PC-3 (cell line): Measurements from ENCODE around the gene TEX26. TPM values are rescaled to one million over a fixed set of nuclear protein-coding genes. Genes with fewer than 3 reads are reported as not detected.

Experiments
- ATAC-seq: fragments of 200-7000 bp; cut with Tn5 transposase; 2 replicates; pipeline ENCODE4 v1.9.1; 2020; ENCODE audit warnings: mild to moderate bottlenecking, moderate library complexity
- BruUV-seq: library from RNA; stranded (reverse); fragments of 400-500 nt; replicated peaks from 2 replicates; lab custom pipeline; 2021; lab: Mats Ljungman, UMichigan
- CTCF ChIA-PET: fragments of 300-600 bp; sonication (Branson Sonifier 250); formaldehyde crosslinking; loops from one replicate; lab custom pipeline; 2022; ENCODE audit warnings: antibody characterized with exemption; lab: Charles Lee
- POLR2A ChIA-PET: fragments of 300-600 bp; sonication (Branson Sonifier 250); formaldehyde crosslinking; loops from one replicate; lab custom pipeline; 2022; ENCODE audit warnings: antibody characterized with exemption; ENCODE audit not compliant: unreplicated experiment; lab: Charles Lee
- DNase-seq: peaks from one replicate; pipeline ENCODE4 v3.0.0-alpha.2; 2015
- H2AFZ ChIP-seq: fragments of 300-600 bp; sonication (generic); 2 replicates; pipeline ENCODE4 v1.6.0; 2016; ENCODE audit warnings: antibody characterized with exemption, low read length
- H3F3A ChIP-seq: fragments of 300-600 bp; sonication (generic); one replicate; pipeline ENCODE4 v1.6.0; 2017; ENCODE audit warnings: antibody characterized with exemption, low read length, control low read depth, mild to moderate bottlenecking; ENCODE audit not compliant: unreplicated experiment
- H3K27ac ChIP-seq: fragments of 300-600 bp; sonication (generic); 2 replicates; pipeline ENCODE4 v1.5.1; 2016; ENCODE audit warnings: mild to moderate bottlenecking, low read length
- H3K27me3 ChIP-seq: fragments of 300-600 bp; sonication (generic); 2 replicates; pipeline ENCODE4 v1.6.1; 2016; ENCODE audit warnings: low read length, mixed read lengths
- H3K36me3 ChIP-seq: fragments of 300-600 bp; sonication (generic); 2 replicates; pipeline ENCODE4 v1.6.1; 2016; ENCODE audit warnings: low read depth, mixed run types, low read length, mixed read lengths
- H3K4me1 ChIP-seq: fragments of 300-600 bp; sonication (generic); 2 replicates; pipeline ENCODE4 v1.5.1; 2016; ENCODE audit warnings: low read length; ENCODE audit not compliant: insufficient read depth
- H3K4me2 ChIP-seq: fragments of 300-600 bp; sonication (generic); 2 replicates; pipeline ENCODE4 v1.6.0; 2016; ENCODE audit warnings: low read length
- H3K4me3 ChIP-seq: fragments of 300-600 bp; sonication (generic); 2 replicates; pipeline ENCODE4 v1.5.1; 2016; ENCODE audit warnings: mild to moderate bottlenecking, low read length, mixed read lengths
- H3K79me2 ChIP-seq: fragments of 300-600 bp; sonication (generic); 2 replicates; pipeline ENCODE4 v1.6.1; 2017; ENCODE audit warnings: low read length, mixed read lengths
- H3K9ac ChIP-seq: fragments of 300-600 bp; sonication (generic); 2 replicates; pipeline ENCODE4 v1.6.0; 2016; ENCODE audit warnings: mild to moderate bottlenecking, low read length
- H3K9me2 ChIP-seq: fragments of 300-600 bp; sonication (generic); replicated peaks from 2 replicates; pipeline ENCODE4 v1.6.1; 2016; ENCODE audit warnings: mixed run types, low read length, mixed read lengths
- H3K9me3 ChIP-seq: fragments of 300-600 bp; sonication (generic); 2 replicates; pipeline ENCODE4 v1.6.1; 2016; ENCODE audit warnings: low read length, mixed read lengths
- H4K20me1 ChIP-seq: fragments of 300-600 bp; sonication (generic); 2 replicates; pipeline ENCODE4 v1.6.1; 2016; ENCODE audit warnings: low read length, mixed read lengths
- EZH2 ChIP-seq: fragments of 300-600 bp; sonication (generic); IDR thresholded peaks from one replicate; pipeline ENCODE4 v1.6.1; 2017; ENCODE audit warnings: antibody characterized with exemption, mild to moderate bottlenecking, low read length; ENCODE audit not compliant: unreplicated experiment
- EZH2phosphoT487 ChIP-seq: fragments of 300-600 bp; sonication (generic); IDR thresholded peaks from 2 replicates; pipeline ENCODE4 v1.6.1; 2018; ENCODE audit warnings: mild to moderate bottlenecking, antibody characterized with exemption, low read length, borderline replicate concordance
- intact Hi-C: fragments of 100-400 bp; cut with micrococcal nuclease; formaldehyde crosslinking; loops from 2 replicates; pipeline ENCODE4 v1.9.0; 2023
- total RNA-seq: library from RNA; depleted of rRNA; stranded (reverse); fragments of >200 nt; gene quantifications from 2 replicates; pipeline ENCODE4 v1.2.3, GENCODE V29; 2014
- TF ChIP-seq, protein P1 (sequence below): fragments of 300-600 bp; sonication (generic); conservative IDR thresholded peaks from 2 replicates; pipeline ENCODE4 v1.5.1; 2017; ENCODE audit warnings: antibody characterized with exemption, low read depth, mild to moderate bottlenecking, low read length

TEX26 gene
- total RNA-seq, 1 experiment from 2014 or later: not detected

DNA sequence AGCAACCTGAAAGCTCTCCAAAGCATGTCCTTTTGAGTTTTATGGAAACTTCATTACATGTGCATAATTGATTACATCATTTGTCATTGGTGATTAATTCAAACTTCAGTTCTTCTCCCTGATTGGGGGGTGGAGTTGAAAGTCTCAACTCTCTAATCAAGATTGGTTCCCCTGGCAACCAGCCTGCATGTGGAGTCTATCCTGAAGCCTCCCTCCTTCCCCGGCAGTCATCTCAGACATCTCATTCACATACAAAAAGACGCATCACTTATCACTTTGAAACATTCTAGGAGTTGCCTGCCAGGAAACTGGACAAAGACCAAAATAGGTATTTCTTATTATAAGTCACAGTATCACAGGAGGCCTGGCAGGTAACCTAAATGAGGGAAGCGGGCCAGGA lies 50.5 kb downstream of the TEX26 start:
- Histone ChIP-seq H3K36me3 (no peaks in the 10 kb centered on the region), H2AFZ (no peak overlapping the region), H3K9ac (no peak overlapping the region), H3K27me3 (no peaks in the 10 kb centered on the region), H3F3A (no peaks in the 10 kb centered on the region), H3K27ac (no peak overlapping the region), H3K4me3 (no peak overlapping the region), H3K9me2 (no peaks in the 10 kb centered on the region), H3K9me3 (no peaks in the 10 kb centered on the region), H3K4me2 (no peak overlapping the region), H3K4me1 (peaks cover 3% of the 10 kb centered on the region; the same call in 1 of the 2 replicates), H4K20me1 (no peaks in the 10 kb centered on the region), H3K79me2 (no peaks in the 10 kb centered on the region)
- POLR2A ChIA-PET: no interaction called here
- intact Hi-C loops: no loop called here
- DNase-seq (no peak), ATAC-seq (no peak)
- no peak for TF ChIP-seq EZH2
- BruUV-seq: no TSS peak
- CTCF ChIA-PET: no interaction called here

- TF ChIP-seq, protein P1, sequence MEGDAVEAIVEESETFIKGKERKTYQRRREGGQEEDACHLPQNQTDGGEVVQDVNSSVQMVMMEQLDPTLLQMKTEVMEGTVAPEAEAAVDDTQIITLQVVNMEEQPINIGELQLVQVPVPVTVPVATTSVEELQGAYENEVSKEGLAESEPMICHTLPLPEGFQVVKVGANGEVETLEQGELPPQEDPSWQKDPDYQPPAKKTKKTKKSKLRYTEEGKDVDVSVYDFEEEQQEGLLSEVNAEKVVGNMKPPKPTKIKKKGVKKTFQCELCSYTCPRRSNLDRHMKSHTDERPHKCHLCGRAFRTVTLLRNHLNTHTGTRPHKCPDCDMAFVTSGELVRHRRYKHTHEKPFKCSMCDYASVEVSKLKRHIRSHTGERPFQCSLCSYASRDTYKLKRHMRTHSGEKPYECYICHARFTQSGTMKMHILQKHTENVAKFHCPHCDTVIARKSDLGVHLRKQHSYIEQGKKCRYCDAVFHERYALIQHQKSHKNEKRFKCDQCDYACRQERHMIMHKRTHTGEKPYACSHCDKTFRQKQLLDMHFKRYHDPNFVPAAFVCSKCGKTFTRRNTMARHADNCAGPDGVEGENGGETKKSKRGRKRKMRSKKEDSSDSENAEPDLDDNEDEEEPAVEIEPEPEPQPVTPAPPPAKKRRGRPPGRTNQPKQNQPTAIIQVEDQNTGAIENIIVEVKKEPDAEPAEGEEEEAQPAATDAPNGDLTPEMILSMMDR: no peak
- TF ChIP-seq EZH2 (no peak), EZH2phosphoT487 (no peak)
- ChIA-PET CTCF (no interaction called here), POLR2A (no interaction called here)
- Histone ChIP-seq H3K4me2 (no peak overlapping the region), H3K4me1 (no peaks in the 10 kb centered on the region), H2AFZ (no peak overlapping the region), H3K27me3 (no peaks in the 10 kb centered on the region), H3K79me2 (no peaks in the 10 kb centered on the region), H3K27ac (no peak overlapping the region), H3K4me3 (no peak overlapping the region), H3K9ac (no peak overlapping the region), H3K9me3 (no peaks in the 10 kb centered on the region), H3F3A (no peaks in the 10 kb centered on the region), H3K9me2 (no peaks in the 10 kb centered on the region), H4K20me1 (no peaks in the 10 kb centered on the region), H3K36me3 (no peaks in the 10 kb centered on the region)
- intact Hi-C loops: no loop called here
- ATAC-seq (no peak), DNase-seq (no peak)
- no TSS peak for BruUV-seq
Measured at GRCh38 chr13:30983431-30983830, 51.0 kb downstream of the TEX26 start.

DNA sequence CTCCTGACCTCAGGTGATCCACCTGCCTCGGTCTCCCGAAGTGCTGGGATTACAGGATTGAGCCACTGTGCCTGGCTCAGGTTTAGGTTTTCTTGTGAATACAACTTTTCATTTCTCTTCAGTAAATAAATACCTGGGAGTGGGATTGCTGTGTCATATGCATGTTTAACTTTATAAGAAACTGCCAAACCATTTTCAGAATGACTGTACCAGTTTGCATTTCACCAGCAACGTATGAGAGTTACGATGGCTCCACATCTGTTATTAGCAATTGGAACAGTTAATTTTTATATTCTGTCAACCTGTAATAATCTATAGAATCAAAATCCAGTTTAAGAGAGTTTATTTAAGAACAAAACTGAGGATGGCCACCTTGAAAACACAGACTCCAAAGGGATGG lies 52.2 kb downstream of the TEX26 start:
- H3K79me2 ChIP-seq: no peaks in the 10 kb centered on the region
- H3K27me3 ChIP-seq: no peaks in the 10 kb centered on the region
- intact Hi-C loops: no loop called here
- no peak overlapping the region for H3K9ac ChIP-seq
- no peak overlapping the region for H3K4me3 ChIP-seq
- no peak overlapping the region for H2AFZ ChIP-seq
- H3K9me3 ChIP-seq: no peaks in the 10 kb centered on the region
- BruUV-seq: no TSS peak
- DNase-seq: no peak
- no peaks in the 10 kb centered on the region for H3K36me3 ChIP-seq
- no peak for TF ChIP-seq EZH2
- no peaks in the 10 kb centered on the region for H3F3A ChIP-seq
- POLR2A ChIA-PET: no interaction called here
- CTCF ChIA-PET: no interaction called here
- no peak for ATAC-seq
- H4K20me1 ChIP-seq: no peaks in the 10 kb centered on the region
- H3K9me2 ChIP-seq: no peaks in the 10 kb centered on the region
- H3K4me1 ChIP-seq: no peaks in the 10 kb centered on the region
- H3K27ac ChIP-seq: no peak overlapping the region
- H3K4me2 ChIP-seq: no peak overlapping the region

DNA sequence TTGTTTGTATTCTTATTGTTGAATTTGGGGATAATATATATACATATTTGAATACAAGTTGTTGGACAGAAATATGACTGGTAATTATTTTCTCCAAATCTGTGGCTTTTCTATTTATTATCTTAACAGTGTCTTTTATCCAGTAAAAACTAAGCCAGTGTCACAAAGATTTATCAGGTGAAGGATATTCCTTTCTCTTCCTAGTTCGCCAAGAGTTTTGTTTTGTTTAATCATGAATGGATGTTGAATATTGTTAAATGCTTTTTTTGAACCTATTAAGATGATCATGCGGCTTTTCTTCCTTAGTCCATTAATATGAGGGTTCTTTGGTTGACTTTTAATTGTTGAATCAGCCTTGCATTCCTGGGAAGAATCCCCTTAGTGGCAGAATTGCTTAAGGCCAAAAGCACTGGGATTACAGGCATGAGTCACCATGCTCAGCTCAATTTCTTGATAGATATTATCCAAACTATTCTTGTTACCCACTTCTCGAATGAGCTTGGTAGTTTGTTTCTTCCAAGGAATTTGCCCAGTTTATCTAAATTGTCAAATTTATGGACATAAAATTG lies 53.3 kb downstream of the TEX26 start:
- H3K9ac ChIP-seq: no peak overlapping the region
- TF ChIP-seq EZH2: no peak
- TF ChIP-seq EZH2phosphoT487: no peak
- TF ChIP-seq, protein P1: no peak
- H3K9me3 ChIP-seq: no peaks in the 10 kb centered on the region
- peak; percentile 43 for DNase-seq
- no peak overlapping the region for H3K4me2 ChIP-seq
- no peak for ATAC-seq
- no peaks in the 10 kb centered on the region for H3F3A ChIP-seq
- no peaks in the 10 kb centered on the region for H4K20me1 ChIP-seq
- intact Hi-C loops: no loop called here
- H3K27me3 ChIP-seq: peaks cover 5% of the 10 kb centered on the region
- ChIA-PET POLR2A (no interaction called here), CTCF (no interaction called here)
- H3K4me3 ChIP-seq: no peak overlapping the region
- no peaks in the 10 kb centered on the region for H3K36me3 ChIP-seq
- no TSS peak for BruUV-seq
- no peaks in the 10 kb centered on the region for H3K9me2 ChIP-seq
- H3K79me2 ChIP-seq: no peaks in the 10 kb centered on the region
- no peaks in the 10 kb centered on the region for H3K4me1 ChIP-seq
- no peak overlapping the region for H3K27ac ChIP-seq
- H2AFZ ChIP-seq: no peak overlapping the region
